Tibial nerve (tissue), 4 donors: ENCODE measurements around the gene PLEKHA6. TPM values are rescaled to one million over a fixed set of nuclear protein-coding genes. Genes with fewer than 3 reads are reported as not detected.

Experiments used
- DNase-seq, 2 donors: peaks; one replicate each; pipeline ENCODE4 v3.0.0-alpha.2; 2019; ENCODE audit warnings: low spot score in 2 of 2
- H3K27ac ChIP-seq, 4 donors: fragments of 200-600 bp; sonication (generic) in 3 of 4; one replicate each; pipeline ENCODE4 v1.5.1; 2017 to 2019; ENCODE audit warnings: mild to moderate bottlenecking in 1 of 4
- H3K27me3 ChIP-seq, 2 donors: fragments of 200-600 bp; sonication (generic) in 1 of 2; one replicate each; pipeline versions ENCODE4 v1.5.1 to v1.6.0; 2017 to 2019
- H3K36me3 ChIP-seq, 3 donors: fragments of 200-600 bp; sonication (generic); one replicate each; pipeline ENCODE4 v1.5.1; 2018 to 2019
- H3K4me1 ChIP-seq, 4 donors: fragments of 200-600 bp; sonication (generic) in 3 of 4; one replicate each; pipeline ENCODE4 v1.5.1; 2017 to 2019
- H3K4me3 ChIP-seq, 4 donors: fragments of 200-600 bp; sonication (generic) in 3 of 4; one replicate each; pipeline ENCODE4 v1.5.1; 2017 to 2019; ENCODE audit warnings: mild to moderate bottlenecking in 1 of 4, moderate library complexity in 1 of 4
- H3K9me3 ChIP-seq, 4 donors: fragments of 200-600 bp; sonication (generic) in 3 of 4; one replicate each; pipeline ENCODE4 v1.5.1; 2017 to 2019
- CTCF ChIP-seq, 5 experiments: fragments of 200-600 bp in 3 of 5; fragments of 450-650 bp in 2 of 5; sonication (generic) in 3 of 5; IDR thresholded peaks; one replicate each; pipeline ENCODE4 v1.5.1; 2016 to 2019; ENCODE audit warnings: antibody characterized with exemption in 5 of 5, mild to moderate bottlenecking in 3 of 5, moderate library complexity in 2 of 5
- EP300 ChIP-seq, 2 donors: sonication (generic); formaldehyde crosslinking; IDR thresholded peaks; one replicate each; pipeline ENCODE4 v1.6.1; 2017; ENCODE audit warnings: antibody characterized with exemption in 2 of 2, mild to moderate bottlenecking in 1 of 2
- POLR2A ChIP-seq, 2 donors: fragments of 450-650 bp; IDR thresholded peaks; one replicate each; pipeline ENCODE4 v1.6.1; 2017; ENCODE audit warnings: antibody characterized with exemption in 2 of 2, mild to moderate bottlenecking in 2 of 2, moderate library complexity in 2 of 2
- WGBS, 2 donors: methylation state at CpG; one replicate each; pipeline ENCODE4 v1.1.5; 2018; 5-methylcytosine and 5-hydroxymethylcytosine counted together
- total RNA-seq, 4 donors: library from RNA; depleted of rRNA; stranded (reverse); fragments of >200 nt; gene quantifications; one replicate each; pipeline ENCODE4 v1.1.0, GENCODE V29; 2016

The PLEKHA6 gene
- total RNA-seq, 4 donors from 2014 or later = 6.6 to 13.9 (median 12.1) TPM

- no peak for DNase-seq
- no peak for TF ChIP-seq POLR2A (IDR thresholded peaks at IDR 0.05)
- TF ChIP-seq CTCF (IDR thresholded peaks at IDR 0.05) = no peak
- TF ChIP-seq EP300 (IDR thresholded peaks at IDR 0.05) = no peak
- Histone ChIP-seq H3K4me3 (peak overlapping the region; percentile 14 to 54 (median 52)), H3K27ac (peak overlapping the region in 1 of 4 donors; percentile 54), H3K9me3 (no peaks in the 10 kb centered on the region), H3K27me3 (peaks cover 0 to 43% of the 10 kb centered on the region in 2 donors), H3K4me1 (peaks cover 0 to 15% (median 12%) of the 10 kb centered on the region in 4 donors), H3K36me3 (no peaks in the 10 kb centered on the region)
- 54 to 60% methylated on average over 25 to 28 of the region's 28 CpGs for WGBS, 2 donors
These were observed 17.4 kb upstream of the PLEKHA6 start for GRCh38 chr1:204376919-204377799.

- peaks cover 0 to 43% of the 10 kb centered on the region in 2 donors for H3K27me3 ChIP-seq
- TF ChIP-seq EP300 (IDR thresholded peaks at IDR 0.05) (no peak), POLR2A (IDR thresholded peaks at IDR 0.05) (no peak), CTCF (IDR thresholded peaks at IDR 0.05) (no peak)
- WGBS, 2 donors = 71 to 81% methylated on average over 6 of the region's 6 CpGs
These were observed 16.7 kb upstream of the PLEKHA6 start for GRCh38 chr1:204376465-204376864.

GRCh38 chr1:204373911-204374310 is 14.2 kb upstream of the PLEKHA6 start:
- no peak overlapping the region for H3K4me3 ChIP-seq
- no peak overlapping the region for H3K27ac ChIP-seq
- no peak for DNase-seq
- no peaks in the 10 kb centered on the region for H3K36me3 ChIP-seq
- peaks cover 0 to 40% of the 10 kb centered on the region in 2 donors for H3K27me3 ChIP-seq
- no peak for TF ChIP-seq EP300 (IDR thresholded peaks at IDR 0.05)
- no peak for TF ChIP-seq CTCF (IDR thresholded peaks at IDR 0.05)
- TF ChIP-seq POLR2A (IDR thresholded peaks at IDR 0.05) = no peak
- no peaks in the 10 kb centered on the region for H3K9me3 ChIP-seq
- WGBS, 2 donors = 82 to 96% methylated on average over 4 of the region's 4 CpGs
- H3K4me1 ChIP-seq = peaks cover 0 to 19% (median 12%) of the 10 kb centered on the region in 4 donors

More at GRCh38 chr1:204376465-204376864, 16.7 kb upstream of the PLEKHA6 start:
- H3K36me3 ChIP-seq = no peaks in the 10 kb centered on the region
- no peak for DNase-seq
- no peak overlapping the region for H3K27ac ChIP-seq
- H3K4me3 ChIP-seq = no peak overlapping the region
- H3K9me3 ChIP-seq = no peaks in the 10 kb centered on the region
- H3K4me1 ChIP-seq = peaks cover 0 to 15% (median 12%) of the 10 kb centered on the region in 4 donors

- 73 to 89% methylated on average over 10 of the region's 10 CpGs for WGBS, 2 donors
- no peak overlapping the region for H3K4me3 ChIP-seq
- peaks cover 0 to 5% (median 0%) of the 10 kb centered on the region in 4 donors for H3K4me1 ChIP-seq
- no peak for TF ChIP-seq EP300 (IDR thresholded peaks at IDR 0.05)
- no peak for TF ChIP-seq POLR2A (IDR thresholded peaks at IDR 0.05)
- no peak for TF ChIP-seq CTCF (IDR thresholded peaks at IDR 0.05)
- DNase-seq = no peak
- no peaks in the 10 kb centered on the region for H3K36me3 ChIP-seq
- no peaks in the 10 kb centered on the region for H3K9me3 ChIP-seq
- peaks cover 0 to 4% of the 10 kb centered on the region in 2 donors for H3K27me3 ChIP-seq
- H3K27ac ChIP-seq = no peak overlapping the region
These were observed 10.4 kb upstream of the PLEKHA6 start for GRCh38 chr1:204370176-204370575.
